Activated CD4-positive, alpha-beta T cell treated with anti-CD3 and anti-CD28 coated beads for 1 hour (primary cell): ENCODE measurements around the gene NAPSA.
"Not testable (repeated sequence)": the region's sequence is repeated elsewhere in the genome, so short reads cannot be mapped to it uniquely, and the experiment has no call there.

Source experiments
- DNase-seq: peaks from one replicate; pipeline ENCODE4 v3.0.0-alpha.2; 2020

Gene NAPSA

GRCh38 chr19:50365434-50366306 is at the start of gene NAPSA:
Gene NAPSA, minus strand, starts transcription at chr19:50365639. Its CDS starts 18 bp downstream, at chr19:50365621.
- no peak for DNase-seq

DNA sequence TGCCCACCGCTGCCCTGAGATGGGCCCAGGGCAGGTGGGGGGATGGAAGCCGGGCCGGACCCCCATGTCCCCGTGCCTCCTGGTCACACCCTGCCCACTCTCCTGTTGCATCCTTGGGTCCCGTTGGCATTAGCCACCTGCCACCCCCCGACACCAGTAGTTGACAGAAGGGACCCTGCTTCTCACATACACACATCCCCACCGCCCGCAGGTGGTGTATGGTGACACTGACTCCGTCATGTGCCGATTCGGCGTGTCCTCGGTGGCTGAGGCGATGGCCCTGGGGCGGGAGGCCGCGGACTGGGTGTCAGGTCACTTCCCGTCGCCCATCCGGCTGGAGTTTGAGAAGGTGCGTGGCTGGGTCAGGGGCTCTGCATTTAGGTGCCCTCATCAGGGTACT is 48.1 kb upstream of the NAPSA start:
- DNase-seq, result no peak

- DNase-seq, result no peak
Measured at GRCh38 chr19:50413096-50413495, 47.7 kb upstream of the NAPSA start.

DNA sequence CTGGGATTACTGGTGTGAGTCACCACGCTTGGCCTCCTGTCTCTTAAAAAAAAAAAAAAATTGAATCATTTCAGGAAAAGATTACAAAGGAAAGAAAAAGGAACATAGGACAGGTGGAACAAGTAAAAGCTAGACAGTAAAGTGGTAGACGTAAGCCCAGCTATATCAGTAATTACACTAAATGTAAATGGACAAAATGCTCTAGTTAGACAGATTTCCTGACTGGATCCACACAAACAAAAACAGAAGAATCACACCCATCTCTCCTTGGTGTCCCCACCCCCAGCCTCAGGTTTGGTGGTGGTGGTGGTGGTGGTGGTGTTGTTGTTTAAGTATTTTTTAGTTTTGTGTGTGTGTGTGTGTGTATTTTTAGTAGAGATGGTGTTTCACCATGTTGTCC is 47.0 kb upstream of the NAPSA start:
- DNase-seq, result no peak

DNA sequence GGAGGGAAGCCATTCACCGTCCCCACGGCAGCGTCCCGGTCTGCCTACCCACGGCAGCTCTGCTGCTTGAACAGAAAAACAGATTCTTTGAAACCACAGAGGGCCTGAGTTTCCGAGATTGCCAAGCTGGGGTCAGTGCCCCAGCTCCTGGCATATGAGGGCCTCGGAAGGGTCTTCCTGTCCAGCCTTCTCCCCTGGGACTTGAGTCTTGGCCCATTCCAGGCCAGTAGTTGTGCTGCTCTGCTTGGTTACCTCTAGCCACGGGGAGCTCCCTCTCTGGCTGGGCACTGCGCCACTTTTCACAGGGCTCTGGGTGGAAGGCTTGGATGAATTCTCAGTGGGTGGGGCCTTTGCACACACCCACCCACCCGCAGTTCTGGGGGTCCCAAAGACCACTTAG is 44.7 kb upstream of the NAPSA start:
- DNase-seq, result no peak

- DNase-seq, result no peak
Measured at GRCh38 chr19:50409347-50409746, 43.9 kb upstream of the NAPSA start.

DNA sequence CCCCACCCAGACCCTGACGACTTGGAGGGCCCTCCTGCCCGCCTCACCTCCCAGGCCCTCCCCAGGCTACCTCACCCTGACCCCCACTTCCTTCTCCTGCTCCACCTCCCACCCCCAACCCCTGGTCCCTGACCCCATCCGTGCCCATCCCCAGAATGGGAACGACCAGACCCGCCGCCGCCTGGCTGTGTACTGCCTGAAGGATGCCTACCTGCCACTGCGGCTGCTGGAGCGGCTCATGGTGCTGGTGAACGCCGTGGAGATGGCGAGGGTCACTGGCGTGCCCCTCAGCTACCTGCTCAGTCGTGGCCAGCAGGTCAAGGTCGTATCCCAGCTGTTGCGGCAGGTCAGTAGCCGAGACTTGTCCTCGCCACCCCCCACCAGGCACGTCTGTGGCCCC is 41.4 kb upstream of the NAPSA start:
- no peak for DNase-seq

- no peak for DNase-seq
Measured at GRCh38 chr19:50406156-50406820, 40.8 kb upstream of the NAPSA start.

DNA sequence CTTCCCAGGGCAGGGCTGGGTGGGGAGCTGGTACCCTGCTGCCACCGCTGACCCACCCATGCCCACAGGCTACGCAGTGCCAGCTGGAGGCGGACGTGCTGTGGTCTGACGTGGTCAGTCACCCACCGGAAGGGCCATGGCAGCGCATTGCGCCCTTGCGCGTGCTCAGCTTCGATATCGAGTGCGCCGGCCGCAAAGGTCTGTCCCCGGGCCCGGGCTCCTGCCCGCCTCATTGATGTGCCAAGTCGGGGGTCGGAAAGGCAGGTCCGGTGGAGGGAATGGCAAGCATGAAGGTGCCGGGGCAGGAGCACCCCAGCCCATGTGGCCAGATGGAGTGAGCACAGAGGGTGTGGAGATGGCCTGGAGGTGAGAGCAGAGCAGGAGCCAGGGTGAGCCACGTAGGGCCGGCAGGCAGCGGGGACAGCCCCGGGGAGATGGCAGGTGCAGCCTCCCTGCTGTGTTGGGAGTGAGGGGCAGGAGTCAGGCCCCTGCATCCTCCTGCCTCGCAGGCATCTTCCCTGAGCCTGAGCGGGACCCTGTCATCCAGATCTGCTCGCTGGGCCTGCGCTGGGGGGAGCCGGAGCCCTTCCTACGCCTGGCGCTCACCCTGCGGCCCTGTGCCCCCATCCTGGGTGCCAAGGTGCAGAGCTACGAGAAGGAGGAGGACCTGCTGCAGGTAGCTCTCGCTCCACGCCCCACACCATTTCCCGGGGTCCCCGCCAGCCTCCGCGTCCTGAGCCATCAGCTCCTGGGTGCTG is 37.3 kb upstream of the NAPSA start:
- no peak for DNase-seq

DNA sequence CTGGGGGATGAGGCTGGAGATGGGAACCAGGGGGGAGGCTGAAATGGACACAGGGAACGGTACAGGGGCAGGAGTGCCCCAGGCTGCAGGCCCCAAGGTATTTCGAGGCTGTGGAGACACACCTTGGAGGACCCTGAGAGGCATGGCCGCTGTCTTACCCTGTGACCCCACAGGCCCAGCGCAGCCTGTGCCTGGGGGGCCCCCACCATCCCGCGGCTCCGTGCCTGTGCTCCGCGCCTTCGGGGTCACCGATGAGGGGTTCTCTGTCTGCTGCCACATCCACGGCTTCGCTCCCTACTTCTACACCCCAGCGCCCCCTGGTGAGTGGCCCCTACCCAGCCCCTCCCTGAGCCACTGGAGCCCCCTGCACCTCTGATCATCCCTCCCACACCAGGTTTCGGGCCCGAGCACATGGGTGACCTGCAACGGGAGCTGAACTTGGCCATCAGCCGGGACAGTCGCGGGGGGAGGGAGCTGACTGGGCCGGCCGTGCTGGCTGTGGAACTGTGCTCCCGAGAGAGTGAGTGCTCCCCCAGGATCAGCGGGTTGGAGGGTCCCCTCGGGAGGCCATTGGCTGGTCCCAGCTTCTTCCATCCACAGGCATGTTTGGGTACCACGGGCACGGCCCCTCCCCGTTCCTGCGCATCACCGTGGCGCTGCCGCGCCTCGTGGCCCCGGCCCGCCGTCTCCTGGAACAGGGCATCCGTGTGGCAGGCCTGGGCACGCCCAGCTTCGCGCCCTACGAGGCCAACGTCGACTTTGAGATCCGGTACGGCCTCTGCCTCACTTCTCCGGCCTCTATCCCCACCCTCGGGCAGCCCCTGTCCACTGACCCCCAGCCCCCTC is 36.4 kb upstream of the NAPSA start:
- no peak for DNase-seq

DNA sequence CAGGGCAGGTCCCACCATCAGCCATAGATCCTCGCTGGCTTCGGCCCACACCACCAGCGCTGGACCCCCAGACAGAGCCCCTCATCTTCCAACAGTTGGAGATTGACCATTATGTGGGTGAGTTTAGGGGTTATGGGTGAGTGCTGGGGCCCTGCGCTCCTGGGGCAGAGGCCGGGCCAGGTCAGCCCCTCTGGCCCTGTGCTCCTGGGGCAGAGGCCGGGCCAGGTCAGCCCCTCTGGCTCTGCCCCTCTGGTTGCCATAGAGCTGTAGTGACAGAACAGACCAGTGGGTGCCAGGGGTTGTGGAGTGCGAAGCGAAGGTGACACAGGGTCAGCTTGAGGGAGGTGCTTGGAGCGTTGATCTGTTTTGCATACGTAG is 33.9 kb upstream of the NAPSA start:
- no peak for DNase-seq

DNA sequence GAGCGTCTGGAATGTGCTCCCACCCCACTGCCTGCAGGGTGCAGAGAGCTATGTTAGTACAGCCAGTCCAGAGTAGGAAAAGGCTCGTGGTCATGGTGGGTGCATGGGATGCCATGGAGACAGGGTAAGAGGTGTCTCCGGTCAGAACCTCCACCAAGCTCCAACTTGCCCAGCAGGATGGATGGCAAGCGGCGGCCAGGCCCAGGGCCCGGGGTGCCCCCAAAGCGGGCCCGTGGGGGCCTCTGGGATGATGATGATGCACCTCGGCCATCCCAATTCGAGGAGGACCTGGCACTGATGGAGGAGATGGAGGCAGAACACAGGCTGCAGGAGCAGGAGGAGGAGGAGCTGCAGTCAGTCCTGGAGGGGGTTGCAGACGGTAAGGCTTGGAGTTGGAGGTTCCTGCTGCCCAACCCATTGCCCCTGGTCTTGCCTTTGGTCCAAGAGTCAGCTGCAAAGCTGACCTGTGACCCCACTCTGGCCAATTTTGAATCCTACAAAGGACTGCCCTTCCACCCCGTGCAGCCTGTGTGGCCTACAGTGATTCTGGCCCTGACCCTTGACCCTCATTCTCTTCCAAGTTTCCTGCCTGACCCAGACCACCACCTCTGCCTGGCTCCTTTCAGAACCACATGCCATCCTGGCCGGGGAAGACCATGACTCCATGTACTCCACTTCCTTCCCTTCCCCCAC is 33.4 kb upstream of the NAPSA start:
- no peak for DNase-seq

GRCh38 chr19:50394017-50394416 is 28.6 kb upstream of the NAPSA start:
- DNase-seq, result no peak

GRCh38 chr19:50393589-50393988 is 28.1 kb upstream of the NAPSA start:
- no peak for DNase-seq

GRCh38 chr19:50392759-50393158 is 27.3 kb upstream of the NAPSA start:
- DNase-seq, result no peak

DNA sequence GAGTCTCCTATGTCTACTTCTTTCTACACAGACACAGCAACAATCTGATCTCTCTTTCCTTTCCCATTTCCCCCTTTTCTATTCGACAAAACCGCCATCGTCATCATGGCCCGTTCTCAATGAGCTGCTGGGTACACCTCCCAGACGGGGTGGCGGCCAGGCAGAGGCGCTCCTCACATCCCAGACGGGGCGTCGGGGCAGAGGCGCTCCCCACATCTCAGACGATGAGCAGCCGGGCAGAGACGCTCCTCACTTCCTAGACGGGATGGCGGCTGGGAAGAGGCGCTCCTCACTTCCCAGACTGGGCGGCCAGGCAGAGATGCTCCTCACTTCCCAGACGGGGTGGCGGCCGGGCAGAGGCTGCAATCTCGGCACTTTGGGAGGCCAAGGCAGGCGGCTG is 25.5 kb upstream of the NAPSA start:
- not testable (repeated sequence) for DNase-seq

- not testable (repeated sequence) for DNase-seq
Measured at GRCh38 chr19:50390295-50390694, 24.9 kb upstream of the NAPSA start.

DNA sequence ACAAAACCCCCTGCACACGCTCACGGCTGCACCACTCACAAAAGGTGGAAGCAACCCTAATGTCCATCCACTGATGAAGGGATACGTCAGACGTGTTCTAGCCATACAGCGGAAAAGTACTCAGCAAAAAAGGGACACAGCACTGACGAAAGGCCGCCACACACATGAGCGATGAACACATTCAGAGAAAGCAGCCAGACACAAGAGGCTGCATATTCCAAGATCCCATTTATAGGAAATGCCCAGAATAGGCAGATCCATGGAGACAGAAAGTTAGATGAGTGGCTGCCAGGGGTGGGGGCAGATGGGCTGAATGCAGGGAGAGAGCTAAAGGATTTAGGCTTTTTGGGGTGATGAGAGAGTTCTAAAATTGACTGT is 22.4 kb upstream of the NAPSA start:
- no peak for DNase-seq

DNA sequence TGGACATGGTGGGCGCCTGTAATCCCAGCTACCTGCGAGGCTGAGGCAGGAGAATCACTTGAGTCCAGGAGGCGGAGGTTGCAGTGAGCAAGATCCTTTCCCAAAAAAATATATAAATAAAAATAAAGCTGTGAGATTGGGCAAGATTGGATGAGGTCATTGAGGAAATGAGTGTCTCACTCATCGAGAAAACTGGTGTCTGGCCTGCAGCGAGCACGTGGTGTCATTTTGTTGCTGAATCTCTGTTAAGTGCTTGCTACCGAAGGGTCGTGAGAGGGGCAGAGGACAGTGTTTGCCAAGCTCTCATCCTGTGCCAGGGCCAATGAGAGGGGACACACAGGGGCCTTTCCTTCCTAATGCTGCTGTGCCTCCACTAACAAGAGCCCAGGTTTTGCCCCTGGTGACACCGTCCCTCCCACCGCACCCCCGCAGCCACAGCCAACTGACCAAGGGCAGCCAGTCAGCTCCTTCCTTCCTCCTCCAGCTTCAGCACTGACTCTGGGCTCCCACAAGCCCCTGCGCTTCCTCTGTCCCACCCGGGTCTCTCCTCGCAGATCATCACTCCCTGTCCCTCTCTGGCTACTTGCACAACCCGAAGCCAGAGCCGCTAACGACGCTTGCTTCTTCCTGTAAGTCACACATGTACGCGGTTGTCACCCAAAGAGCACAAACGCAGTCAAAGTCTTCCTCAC is 21.9 kb upstream of the NAPSA start:
- no peak for DNase-seq

- DNase-seq, result no peak
Measured at GRCh38 chr19:50384685-50385535, 19.5 kb upstream of the NAPSA start.
